HepG2 (cell line): ENCODE results near the gene TOMM22.

Experiments
- CTCF ChIP-seq: sonication (generic); formaldehyde crosslinking; IDR thresholded peaks from 2 replicates; pipeline ENCODE4 v1.5.0; 2020; ENCODE audit warnings: mild to moderate bottlenecking, missing genetic modification reagents, moderate library complexity
- NCOA1 ChIP-seq: sonication (generic); formaldehyde crosslinking; IDR thresholded peaks from 2 replicates; pipeline ENCODE4 v1.9.0; 2021; ENCODE audit warnings: missing genetic modification reagents
- TF ChIP-seq, protein P1 (sequence below): sonication (generic); formaldehyde crosslinking; IDR thresholded peaks from 2 replicates; pipeline ENCODE4 v1.4.0; 2020; ENCODE audit warnings: mild to moderate bottlenecking, missing genetic modification reagents

DNA sequence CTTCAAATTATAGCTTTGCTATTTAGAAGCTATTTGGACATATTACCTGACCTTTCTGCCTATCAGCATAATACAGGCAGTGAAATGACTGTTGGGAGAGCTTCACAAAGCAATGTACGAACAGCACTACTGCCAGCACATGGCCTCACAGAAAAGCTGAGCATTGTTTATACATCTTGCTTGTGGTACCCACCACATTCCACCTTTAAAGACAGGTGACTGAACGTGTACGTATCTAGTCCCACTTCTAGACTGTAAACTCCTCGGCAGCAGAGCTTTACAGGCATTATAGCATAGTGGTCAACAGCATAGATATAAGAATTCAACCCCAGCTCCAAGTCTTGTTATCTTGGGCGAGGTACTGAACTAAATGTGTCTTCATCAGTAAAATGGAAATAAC, 17.4 kb downstream of the TOMM22 start:
- TF ChIP-seq NCOA1 (CRISPR knock-in tag) = no peak
- no peak for TF ChIP-seq CTCF (CRISPR knock-in tag)
- TF ChIP-seq, protein P1, sequence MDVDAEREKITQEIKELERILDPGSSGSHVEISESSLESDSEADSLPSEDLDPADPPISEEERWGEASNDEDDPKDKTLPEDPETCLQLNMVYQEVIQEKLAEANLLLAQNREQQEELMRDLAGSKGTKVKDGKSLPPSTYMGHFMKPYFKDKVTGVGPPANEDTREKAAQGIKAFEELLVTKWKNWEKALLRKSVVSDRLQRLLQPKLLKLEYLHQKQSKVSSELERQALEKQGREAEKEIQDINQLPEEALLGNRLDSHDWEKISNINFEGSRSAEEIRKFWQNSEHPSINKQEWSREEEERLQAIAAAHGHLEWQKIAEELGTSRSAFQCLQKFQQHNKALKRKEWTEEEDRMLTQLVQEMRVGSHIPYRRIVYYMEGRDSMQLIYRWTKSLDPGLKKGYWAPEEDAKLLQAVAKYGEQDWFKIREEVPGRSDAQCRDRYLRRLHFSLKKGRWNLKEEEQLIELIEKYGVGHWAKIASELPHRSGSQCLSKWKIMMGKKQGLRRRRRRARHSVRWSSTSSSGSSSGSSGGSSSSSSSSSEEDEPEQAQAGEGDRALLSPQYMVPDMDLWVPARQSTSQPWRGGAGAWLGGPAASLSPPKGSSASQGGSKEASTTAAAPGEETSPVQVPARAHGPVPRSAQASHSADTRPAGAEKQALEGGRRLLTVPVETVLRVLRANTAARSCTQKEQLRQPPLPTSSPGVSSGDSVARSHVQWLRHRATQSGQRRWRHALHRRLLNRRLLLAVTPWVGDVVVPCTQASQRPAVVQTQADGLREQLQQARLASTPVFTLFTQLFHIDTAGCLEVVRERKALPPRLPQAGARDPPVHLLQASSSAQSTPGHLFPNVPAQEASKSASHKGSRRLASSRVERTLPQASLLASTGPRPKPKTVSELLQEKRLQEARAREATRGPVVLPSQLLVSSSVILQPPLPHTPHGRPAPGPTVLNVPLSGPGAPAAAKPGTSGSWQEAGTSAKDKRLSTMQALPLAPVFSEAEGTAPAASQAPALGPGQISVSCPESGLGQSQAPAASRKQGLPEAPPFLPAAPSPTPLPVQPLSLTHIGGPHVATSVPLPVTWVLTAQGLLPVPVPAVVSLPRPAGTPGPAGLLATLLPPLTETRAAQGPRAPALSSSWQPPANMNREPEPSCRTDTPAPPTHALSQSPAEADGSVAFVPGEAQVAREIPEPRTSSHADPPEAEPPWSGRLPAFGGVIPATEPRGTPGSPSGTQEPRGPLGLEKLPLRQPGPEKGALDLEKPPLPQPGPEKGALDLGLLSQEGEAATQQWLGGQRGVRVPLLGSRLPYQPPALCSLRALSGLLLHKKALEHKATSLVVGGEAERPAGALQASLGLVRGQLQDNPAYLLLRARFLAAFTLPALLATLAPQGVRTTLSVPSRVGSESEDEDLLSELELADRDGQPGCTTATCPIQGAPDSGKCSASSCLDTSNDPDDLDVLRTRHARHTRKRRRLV = no peak
